Activated naive CD8-positive, alpha-beta T cell treated with anti-CD3 and anti-CD28 coated beads, Interleukin-2, amount 10 ng/mL, durations not matched to agents 7 days and 5 days (primary cell): ENCODE results near the gene ZNF547. TPM values are rescaled to one million over a fixed set of nuclear protein-coding genes. Genes with fewer than 3 reads are reported as not detected.
A peak's percentile ranks its signal among the peaks of the same experiment; 100 is the strongest.

Experiments used
- ATAC-seq: fragments of 150-1000 bp; cut with Tn5 transposase; one replicate; pipeline ENCODE4 v1.10.0; 2021; ENCODE audit warnings: low read depth, moderate library complexity
- POLR2A ChIA-PET: fragments of 350-600 bp; sonication (Branson Sonifier 250); formaldehyde crosslinking; loops from one replicate; lab custom pipeline; 2021; ENCODE audit warnings: antibody characterized with exemption; lab: Charles Lee
- DNase-seq: peaks from one replicate; pipeline ENCODE4 v3.0.0; 2021
- H3K27ac Mint-ChIP-seq: one replicate; pipeline ENCODE4 v1.8.0; 2022; ENCODE audit warnings: mild to moderate bottlenecking, mixed read lengths
- H3K27me3 Mint-ChIP-seq: one replicate; pipeline ENCODE4 v1.8.0; 2022; ENCODE audit warnings: mild to moderate bottlenecking, moderate library complexity, mixed read lengths
- H3K36me3 Mint-ChIP-seq: one replicate; pipeline ENCODE4 v1.8.0; 2021; ENCODE audit warnings: mild to moderate bottlenecking, mixed read lengths
- H3K4me1 Mint-ChIP-seq: one replicate; pipeline ENCODE4 v1.8.0; 2021; ENCODE audit warnings: mixed read lengths
- H3K4me3 Mint-ChIP-seq: one replicate; pipeline ENCODE4 v1.8.0; 2022; ENCODE audit warnings: mild to moderate bottlenecking, moderate library complexity, mixed read lengths
- H3K9me3 Mint-ChIP-seq: one replicate; pipeline ENCODE4 v1.8.0; 2021; ENCODE audit warnings: mixed read lengths
- total RNA-seq, 2 experiments: library from RNA; stranded (reverse); gene quantifications; one replicate each; pipeline ENCODE4 v1.2.3, GENCODE V29; 2021

The ZNF547 gene
- 1 to 10 TPM; 6.7 to 7.8 TPM for total RNA-seq

DNA sequence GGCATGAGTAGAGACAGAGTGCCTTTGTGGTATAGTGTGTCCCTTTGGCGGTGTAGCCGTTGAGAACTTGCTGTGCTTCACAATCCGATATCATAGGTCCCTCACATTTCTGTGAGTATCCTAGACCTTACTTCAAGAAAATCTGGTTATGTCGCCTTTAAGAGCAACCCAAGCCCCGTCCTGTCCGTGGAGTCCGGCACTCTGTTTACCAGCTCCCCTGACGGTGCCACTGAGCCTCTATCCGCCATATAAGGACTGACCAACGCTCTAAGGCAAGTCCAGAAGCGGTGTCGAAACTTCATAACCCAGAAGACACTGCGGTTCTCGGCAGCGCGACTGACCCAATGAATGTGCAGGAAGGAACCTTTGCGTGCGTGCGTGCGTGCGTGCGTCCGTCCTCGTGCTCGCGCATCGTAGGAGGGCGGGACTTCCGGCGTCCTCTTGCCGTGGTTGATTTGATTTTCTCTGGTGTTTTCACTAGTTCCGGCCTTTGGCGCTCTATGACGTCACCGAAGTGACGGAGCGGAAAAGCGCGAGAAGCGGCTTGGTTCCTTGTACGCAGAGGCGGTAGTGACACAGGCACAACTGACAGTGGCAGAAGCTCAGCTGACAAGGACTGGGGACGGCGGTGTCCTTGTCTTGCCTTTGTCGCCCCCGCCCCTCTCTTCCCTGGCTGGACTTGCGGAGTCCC lies at the start of gene ZNF547, which contains the start of gene TRAPPC2B:
Gene ZNF547, plus strand, starts transcription at position 555 of the 691 bp plus-strand sequence. CDS start 5,005 bp downstream, outside the sequence.
Gene TRAPPC2B, plus strand, starts transcription at position 555 of the 691 bp plus-strand sequence. CDS start 1,283 bp downstream, outside the sequence.
- Mint-ChIP-seq H3K27me3 (no peaks in the 10 kb centered on the region), H3K36me3 (peaks cover 43% of the 10 kb centered on the region), H3K9me3 (peaks cover 14% of the 10 kb centered on the region)

DNA sequence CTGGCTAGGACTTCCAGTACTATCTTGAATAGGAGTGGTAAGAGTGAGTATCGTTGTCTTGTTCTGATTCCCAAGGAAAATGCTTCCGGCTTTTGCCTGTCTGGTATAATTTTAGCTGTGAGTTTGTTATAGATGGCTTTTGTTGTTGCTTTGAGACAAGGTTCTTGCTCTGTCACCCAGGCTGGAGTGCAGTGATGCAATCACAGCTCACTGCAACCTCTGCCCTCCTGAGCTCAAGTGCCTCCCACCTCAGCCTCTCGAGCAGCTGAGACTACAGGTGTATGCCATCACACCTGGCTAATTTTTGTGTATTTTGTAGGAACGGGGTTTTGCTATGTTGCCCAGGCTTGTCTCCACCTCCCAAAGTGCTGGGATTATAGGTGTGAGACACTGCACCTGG lies 49.2 kb upstream of the ZNF547 start:
- H3K9me3 Mint-ChIP-seq, result peaks cover 16% of the 10 kb centered on the region
- peaks cover 36% of the 10 kb centered on the region for H3K27me3 Mint-ChIP-seq
- H3K4me3 Mint-ChIP-seq, result no peak overlapping the region
- POLR2A ChIA-PET, result interaction anchor here (0.6 kb wide), 1 partner anchor 455 kb away, joined by 3 read pairs; no protein-coding TSS in a partner anchor
- H3K27ac Mint-ChIP-seq, result no peak overlapping the region
- no peak for DNase-seq
- no peak for ATAC-seq
- H3K36me3 Mint-ChIP-seq, result no peaks in the 10 kb centered on the region
- no peaks in the 10 kb centered on the region for H3K4me1 Mint-ChIP-seq

More for the DNA sequence above, at the start of gene ZNF547, which contains the start of gene TRAPPC2B:
- H3K4me1 Mint-ChIP-seq, result peaks cover 11% of the 10 kb centered on the region
- H3K4me3 Mint-ChIP-seq, result peak within 1 kb of the TSS; percentile 96
- peak within 1 kb of the TSS; percentile 99 for H3K27ac Mint-ChIP-seq
- DNase-seq, result peak; percentile 97
- POLR2A ChIA-PET, result interaction anchor here (0.7 to 1.9 kb wide), 9 partner anchors 9 to 639 kb away, joined by 3 to 9 read pairs (median 4); partner anchors contain the start of genes ZNF304, ZNF548 and ZNF671
- peak; percentile 96 for ATAC-seq

DNA sequence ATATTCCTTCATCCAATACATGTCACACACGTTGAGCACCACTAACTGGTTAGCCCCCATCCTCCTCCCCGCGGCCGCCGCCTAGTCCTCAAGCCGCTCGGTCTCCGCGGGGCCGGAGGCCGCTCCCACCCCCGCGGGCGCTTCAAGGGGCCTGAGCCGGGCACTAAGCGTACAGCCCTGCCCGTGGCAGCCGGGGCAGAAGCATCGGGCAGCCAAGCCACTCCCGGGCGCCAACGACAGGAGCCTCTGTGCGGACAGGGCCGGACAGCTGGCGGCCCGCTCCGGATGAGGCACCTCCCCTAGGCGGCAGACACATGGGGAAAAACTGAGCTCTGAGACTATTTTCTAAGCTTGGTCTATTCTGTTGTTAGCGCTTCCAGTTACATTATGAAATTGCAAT lies 45.8 kb upstream of the ZNF547 start:
- H3K27me3 Mint-ChIP-seq, result peaks cover 32% of the 10 kb centered on the region
- POLR2A ChIA-PET, result interaction anchor here (0.5 kb wide), 1 partner anchor 33 kb away, joined by 4 read pairs; no protein-coding TSS in a partner anchor
- DNase-seq, result no peak
- peaks cover 18% of the 10 kb centered on the region for H3K4me1 Mint-ChIP-seq
- H3K36me3 Mint-ChIP-seq, result peaks cover 3% of the 10 kb centered on the region
- peaks cover 9% of the 10 kb centered on the region for H3K9me3 Mint-ChIP-seq
- no peak overlapping the region for H3K4me3 Mint-ChIP-seq
- no peak for ATAC-seq
- H3K27ac Mint-ChIP-seq, result no peak overlapping the region

DNA sequence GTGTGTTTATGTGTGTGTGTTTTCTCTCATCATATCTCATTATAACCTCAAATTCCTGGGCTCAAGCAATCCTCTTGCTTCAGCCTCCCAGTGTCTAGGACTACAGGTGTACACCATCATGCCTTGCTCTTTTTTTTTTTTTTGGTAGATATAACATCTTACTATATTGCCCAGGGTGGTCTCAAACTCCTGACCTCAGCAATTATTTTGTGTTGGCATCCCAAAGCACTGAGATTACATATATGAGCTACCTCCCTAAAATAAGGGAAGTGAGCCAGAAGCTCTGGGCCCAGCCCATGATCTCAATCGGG lies 43.5 kb upstream of the ZNF547 start:
- POLR2A ChIA-PET, result interaction anchor here (0.6 to 1.0 kb wide), 3 partner anchors 31 to 73 kb away, joined by 3 to 4 read pairs (median 3); partner anchors contain the start of gene ZNF304
- H3K9me3 Mint-ChIP-seq, result peaks cover 7% of the 10 kb centered on the region
- peaks cover 21% of the 10 kb centered on the region for H3K4me1 Mint-ChIP-seq
- peak; percentile 10 for ATAC-seq
- H3K27me3 Mint-ChIP-seq, result peaks cover 25% of the 10 kb centered on the region
- peak overlapping the region; percentile 96 for H3K27ac Mint-ChIP-seq
- no peak for DNase-seq
- peaks cover 23% of the 10 kb centered on the region for H3K36me3 Mint-ChIP-seq
- peak overlapping the region; percentile 95 for H3K4me3 Mint-ChIP-seq

DNA sequence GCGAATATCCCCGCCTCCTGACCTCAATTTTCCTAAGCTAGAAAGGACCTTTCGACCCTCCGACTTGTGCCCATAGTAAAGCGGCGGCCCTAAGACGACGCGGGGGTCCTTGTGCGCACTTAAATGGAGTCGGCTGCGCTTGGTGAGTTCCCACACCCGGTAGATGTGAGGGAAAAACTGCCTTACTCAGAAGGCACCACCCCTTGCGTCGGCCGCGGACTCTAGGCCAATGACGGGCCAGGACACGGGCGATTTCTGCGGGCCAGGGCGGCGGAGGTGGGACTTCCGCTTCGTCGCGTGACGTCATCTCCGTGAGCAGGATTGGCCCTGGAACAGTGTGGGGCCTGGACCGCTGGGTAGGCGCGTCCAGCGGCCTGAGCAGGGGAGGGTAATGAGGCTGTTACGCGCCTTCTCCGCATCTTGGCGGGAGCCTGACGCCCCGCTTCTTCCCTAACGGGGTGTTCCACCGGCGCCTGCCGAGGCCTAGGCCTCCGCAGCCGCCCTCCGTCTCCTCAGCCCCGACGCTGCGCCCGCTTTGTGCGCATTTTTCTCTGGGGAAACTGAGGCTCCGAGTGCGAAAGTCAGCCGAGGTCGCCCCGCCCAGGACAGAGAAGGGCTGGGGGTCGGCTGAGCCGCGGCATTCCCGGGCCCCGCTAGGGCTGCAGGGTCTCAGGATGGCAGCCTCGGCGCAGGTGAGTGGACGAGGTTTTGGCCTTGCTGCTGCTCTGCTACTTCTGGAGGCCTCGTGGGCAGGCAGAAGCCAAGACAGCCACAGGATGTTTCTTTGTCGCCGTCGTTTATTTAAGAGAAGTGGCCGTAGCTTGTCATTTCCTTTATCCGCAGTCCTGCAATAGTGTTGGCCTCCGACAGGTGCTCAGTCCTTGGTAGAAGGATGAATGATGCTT lies 42.9 kb upstream of the ZNF547 start, which contains the start of gene ZNF543:
Gene ZNF543, plus strand, starts transcription at position 293 of the 905 bp plus-strand sequence. Its CDS starts 382 bp downstream, at position 675.
- peak within 1 kb of the TSS; percentile 96 for H3K27ac Mint-ChIP-seq
- H3K9me3 Mint-ChIP-seq, result peaks cover 4% of the 10 kb centered on the region
- peaks cover 21% of the 10 kb centered on the region for H3K4me1 Mint-ChIP-seq
- H3K27me3 Mint-ChIP-seq, result peaks cover 19% of the 10 kb centered on the region
- H3K36me3 Mint-ChIP-seq, result peaks cover 30% of the 10 kb centered on the region
- DNase-seq (peak; percentile 93), ATAC-seq (peak; percentile 96)
- POLR2A ChIA-PET, result interaction anchor here (0.6 to 1.6 kb wide), 7 partner anchors 30 to 725 kb away, joined by 3 to 5 read pairs (median 3); partner anchors contain the start of genes ZNF264, ZNF304, ZNF71 and ZNF805
- H3K4me3 Mint-ChIP-seq, result peak within 1 kb of the TSS; percentile 95

DNA sequence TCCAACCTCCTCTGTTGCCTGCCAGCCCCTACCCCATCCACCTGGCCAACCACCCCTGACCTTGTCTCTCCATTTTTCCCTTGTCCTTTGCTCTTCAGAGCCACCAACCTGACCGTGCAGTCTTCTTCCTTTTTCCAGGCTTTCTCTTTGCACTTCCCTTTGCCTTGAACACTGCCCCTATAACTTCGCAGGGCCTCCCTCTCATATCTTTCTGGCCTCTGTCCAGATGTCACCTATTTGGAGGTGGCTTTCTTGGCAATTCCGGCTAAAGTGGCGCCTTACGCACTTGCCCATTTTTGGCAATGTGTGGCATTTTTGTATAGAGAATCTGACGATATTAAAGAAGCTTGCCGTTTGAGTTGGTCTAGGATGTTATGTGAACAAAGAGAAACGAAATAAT lies 42.2 kb upstream of the ZNF547 start:
- peaks cover 21% of the 10 kb centered on the region for H3K4me1 Mint-ChIP-seq
- peaks cover 12% of the 10 kb centered on the region for H3K27me3 Mint-ChIP-seq
- no peak for DNase-seq
- H3K27ac Mint-ChIP-seq, result peak overlapping the region; percentile 96
- POLR2A ChIA-PET, result interaction anchor here (0.5 to 1.6 kb wide), 6 partner anchors 11 to 726 kb away, joined by 3 to 5 read pairs (median 3); partner anchors contain the start of genes ZNF264, ZNF304, ZNF71 and ZNF805
- no peak for ATAC-seq
- peaks cover 36% of the 10 kb centered on the region for H3K36me3 Mint-ChIP-seq
- peaks cover 3% of the 10 kb centered on the region for H3K9me3 Mint-ChIP-seq
- peak overlapping the region; percentile 95 for H3K4me3 Mint-ChIP-seq

DNA sequence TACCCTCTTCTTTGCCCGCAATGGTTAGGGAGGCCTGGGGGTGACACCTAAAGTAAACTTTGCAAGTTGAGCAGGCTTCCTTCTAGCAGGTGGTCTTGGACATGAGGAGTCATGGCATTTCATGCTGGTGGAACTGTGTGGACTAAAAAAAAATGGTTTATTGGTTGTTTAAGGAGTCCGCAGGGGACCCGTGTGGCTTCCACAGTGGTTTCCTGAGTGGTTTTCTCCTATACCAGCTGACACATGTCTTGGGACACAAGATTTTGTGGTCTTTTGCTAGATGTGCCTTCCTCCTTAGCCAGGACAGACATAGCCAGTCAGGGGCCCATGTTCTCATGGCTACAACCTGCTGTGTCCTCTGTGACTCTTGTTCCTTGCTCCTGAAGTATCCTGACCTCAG lies 41.6 kb upstream of the ZNF547 start:
- ATAC-seq, result no peak
- peak overlapping the region; percentile 96 for H3K27ac Mint-ChIP-seq
- peaks cover 43% of the 10 kb centered on the region for H3K36me3 Mint-ChIP-seq
- H3K4me3 Mint-ChIP-seq, result peak overlapping the region; percentile 95
- no peak for DNase-seq
- H3K27me3 Mint-ChIP-seq, result peaks cover 8% of the 10 kb centered on the region
- POLR2A ChIA-PET, result interaction anchor here (0.5 to 1.6 kb wide), 3 partner anchors 11 to 871 kb away, joined by 3 to 5 read pairs (median 5); partner anchors contain the start of gene ZNF805
- peaks cover 21% of the 10 kb centered on the region for H3K4me1 Mint-ChIP-seq
- H3K9me3 Mint-ChIP-seq, result peaks cover 3% of the 10 kb centered on the region

DNA sequence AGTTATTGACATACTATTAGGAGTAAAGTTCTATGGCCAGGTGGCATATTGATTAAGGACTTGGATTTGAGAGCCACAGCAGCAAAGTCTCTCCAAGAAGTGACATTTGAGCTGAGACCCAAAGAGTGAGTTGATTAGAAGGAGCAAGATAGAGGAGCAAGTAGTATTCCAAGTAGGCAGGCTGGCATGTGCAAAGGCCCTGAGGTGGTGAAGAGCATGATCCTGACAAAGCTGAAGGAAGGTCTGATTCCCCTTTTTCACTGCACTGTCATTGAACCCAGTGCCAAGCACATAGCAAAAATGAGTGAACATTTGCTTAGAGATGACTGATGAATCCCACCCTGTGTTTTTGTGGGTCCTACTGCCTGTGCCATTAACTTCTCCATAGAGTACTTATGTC lies 38.4 kb upstream of the ZNF547 start:
- ATAC-seq (no peak), DNase-seq (no peak)
- Mint-ChIP-seq H3K9me3 (peaks cover 20% of the 10 kb centered on the region), H3K27ac (no peak overlapping the region), H3K36me3 (peaks cover 75% of the 10 kb centered on the region), H3K27me3 (no peaks in the 10 kb centered on the region), H3K4me1 (peaks cover 18% of the 10 kb centered on the region), H3K4me3 (no peak overlapping the region)
- POLR2A ChIA-PET, result interaction anchor here (0.6 kb wide), 1 partner anchor 67 kb away, joined by 4 read pairs; no protein-coding TSS in a partner anchor

DNA sequence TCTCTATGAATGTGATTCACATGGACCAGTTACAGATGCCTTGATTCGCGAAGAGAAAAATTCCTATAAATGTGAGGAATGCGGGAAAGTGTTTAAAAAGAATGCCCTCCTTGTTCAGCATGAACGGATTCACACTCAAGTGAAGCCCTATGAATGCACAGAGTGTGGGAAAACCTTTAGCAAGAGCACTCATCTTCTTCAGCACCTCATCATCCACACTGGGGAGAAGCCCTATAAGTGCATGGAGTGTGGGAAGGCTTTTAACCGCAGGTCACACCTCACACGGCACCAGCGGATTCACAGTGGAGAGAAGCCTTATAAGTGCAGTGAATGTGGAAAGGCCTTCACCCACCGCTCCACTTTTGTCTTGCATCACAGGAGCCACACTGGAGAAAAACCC lies 35.4 kb upstream of the ZNF547 start:
- no peak overlapping the region for H3K4me3 Mint-ChIP-seq
- H3K9me3 Mint-ChIP-seq, result peaks cover 20% of the 10 kb centered on the region
- POLR2A ChIA-PET, result no interaction called here
- H3K27me3 Mint-ChIP-seq, result no peaks in the 10 kb centered on the region
- H3K36me3 Mint-ChIP-seq, result peaks cover 93% of the 10 kb centered on the region
- no peaks in the 10 kb centered on the region for H3K4me1 Mint-ChIP-seq
- DNase-seq (no peak), ATAC-seq (no peak)
- H3K27ac Mint-ChIP-seq, result no peak overlapping the region

DNA sequence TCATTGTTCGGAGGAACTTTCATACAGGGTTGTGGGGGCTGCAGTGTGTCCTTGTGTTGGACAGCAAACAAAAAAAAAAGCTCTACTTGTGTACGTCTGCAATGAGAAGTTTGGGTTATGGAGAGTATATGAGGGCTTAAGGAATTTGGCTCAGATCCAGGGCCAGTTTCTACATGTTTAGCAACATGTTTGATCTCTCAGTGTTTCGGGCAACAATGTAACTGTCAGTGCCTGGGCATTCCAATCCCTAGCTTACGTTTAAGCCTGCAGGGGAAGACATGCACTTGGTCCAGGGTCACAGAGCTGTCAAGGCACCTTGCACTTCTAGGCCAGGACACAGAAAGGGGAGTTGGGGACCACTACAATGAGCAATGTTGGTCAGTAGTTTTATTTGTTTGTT lies 29.2 kb upstream of the ZNF547 start:
- Mint-ChIP-seq H3K9me3 (peaks cover 9% of the 10 kb centered on the region), H3K27ac (no peak overlapping the region), H3K36me3 (peaks cover 55% of the 10 kb centered on the region), H3K4me3 (no peak overlapping the region), H3K27me3 (no peaks in the 10 kb centered on the region), H3K4me1 (no peaks in the 10 kb centered on the region)
- DNase-seq, result no peak
- POLR2A ChIA-PET, result interaction anchor here (0.6 to 1.1 kb wide), 2 partner anchors 16 to 541 kb away, joined by 3 read pairs; no protein-coding TSS in a partner anchor
- no peak for ATAC-seq

DNA sequence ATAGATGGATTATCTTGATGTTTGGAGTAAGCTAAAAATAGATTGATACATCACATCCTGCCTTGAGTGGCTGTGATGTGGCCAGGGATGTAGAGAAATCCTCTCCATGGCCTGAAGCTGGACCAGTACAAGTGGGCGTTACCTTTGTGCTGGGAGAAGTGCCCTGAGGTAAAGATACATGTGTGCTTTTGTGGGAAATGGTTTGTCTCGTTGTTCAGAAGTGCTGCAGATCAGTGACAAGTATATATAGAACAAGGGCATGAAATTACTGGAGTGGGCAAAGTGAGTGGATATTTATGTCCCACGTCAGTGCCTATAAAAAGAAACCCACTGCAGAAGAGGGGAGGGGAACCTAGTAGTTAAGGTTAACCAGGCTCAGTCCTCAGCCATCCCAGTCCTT lies 24.5 kb upstream of the ZNF547 start:
- H3K4me1 Mint-ChIP-seq, result no peaks in the 10 kb centered on the region
- H3K9me3 Mint-ChIP-seq, result peaks cover 12% of the 10 kb centered on the region
- ATAC-seq (no peak), DNase-seq (no peak)
- no peak overlapping the region for H3K4me3 Mint-ChIP-seq
- no peaks in the 10 kb centered on the region for H3K27me3 Mint-ChIP-seq
- peaks cover 18% of the 10 kb centered on the region for H3K36me3 Mint-ChIP-seq
- H3K27ac Mint-ChIP-seq, result no peak overlapping the region
- POLR2A ChIA-PET, result no interaction called here

DNA sequence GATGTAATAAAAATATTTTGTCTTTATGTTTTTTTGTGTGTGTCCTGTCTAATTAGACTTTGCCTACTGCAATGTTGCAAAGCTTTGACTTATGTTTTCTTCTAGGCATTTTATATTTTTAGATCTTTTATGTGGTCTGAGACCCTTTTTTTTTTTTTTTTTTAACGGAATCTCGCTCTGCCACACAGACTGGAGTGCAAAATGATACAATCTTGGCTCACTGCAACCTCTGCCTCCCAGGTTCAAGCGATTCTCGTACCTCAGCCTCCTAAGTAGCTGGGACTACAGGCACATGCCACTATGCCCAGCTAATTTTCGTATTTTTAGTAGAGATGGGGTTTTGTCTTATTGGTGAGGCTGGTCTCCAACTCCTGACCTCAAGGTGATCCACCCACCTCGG lies 20.8 kb upstream of the ZNF547 start:
- no peak for DNase-seq
- no peak for ATAC-seq
- Mint-ChIP-seq H3K36me3 (peaks cover 2% of the 10 kb centered on the region), H3K4me3 (no peak overlapping the region), H3K27me3 (peaks cover 3% of the 10 kb centered on the region), H3K9me3 (peaks cover 6% of the 10 kb centered on the region), H3K27ac (no peak overlapping the region), H3K4me1 (no peaks in the 10 kb centered on the region)
- POLR2A ChIA-PET, result no interaction called here

DNA sequence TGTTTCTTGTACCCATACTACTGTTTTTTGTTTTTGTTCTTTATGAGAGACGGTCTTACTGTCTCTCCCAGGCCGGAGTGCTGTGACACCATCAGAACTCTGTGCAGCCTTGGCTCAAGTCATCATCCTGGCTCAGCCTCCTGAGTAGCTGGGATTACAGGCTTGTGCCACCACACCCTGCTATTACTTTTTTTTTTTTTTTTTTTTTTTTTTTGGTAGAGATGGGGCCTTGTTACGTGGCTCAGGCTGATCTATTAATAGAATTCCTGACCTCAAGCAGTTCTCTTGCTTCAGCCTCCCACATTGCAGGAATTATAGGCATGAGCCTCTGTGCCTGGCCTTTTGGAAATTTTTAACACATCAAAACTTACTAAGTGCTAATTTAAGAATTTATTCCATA lies 15.2 kb upstream of the ZNF547 start:
- Mint-ChIP-seq H3K9me3 (peaks cover 11% of the 10 kb centered on the region), H3K4me3 (no peak overlapping the region), H3K27ac (no peak overlapping the region), H3K27me3 (peaks cover 3% of the 10 kb centered on the region), H3K4me1 (peaks cover 25% of the 10 kb centered on the region), H3K36me3 (peaks cover 17% of the 10 kb centered on the region)
- POLR2A ChIA-PET, result no interaction called here
- ATAC-seq, result no peak
- no peak for DNase-seq
